Chondrocyte (in vitro differentiated cells): ENCODE measurements around the gene LMNTD2. TPM values are rescaled to one million over a fixed set of nuclear protein-coding genes. Genes with fewer than 3 reads are reported as not detected.
"Not testable (repeated sequence)": the region's sequence is repeated elsewhere in the genome, so short reads cannot be mapped to it uniquely, and the experiment has no call there.

Source experiments
- DNase-seq: peaks from one replicate; pipeline ENCODE4 v3.0.0; 2021; ENCODE audit warnings: mixed read lengths, low spot score
- H3K27ac Mint-ChIP-seq: one replicate; pipeline ENCODE4 v1.8.0; 2021; ENCODE audit warnings: mild to moderate bottlenecking, moderate library complexity, mixed read lengths; ENCODE audit not compliant: unreplicated experiment
- H3K27me3 Mint-ChIP-seq: 2 replicates; pipeline ENCODE4 v1.8.0; 2021; ENCODE audit warnings: low read depth, mixed read lengths
- H3K36me3 Mint-ChIP-seq: 2 replicates; pipeline ENCODE4 v1.8.0; 2021; ENCODE audit warnings: low read depth, mixed read lengths
- H3K4me1 Mint-ChIP-seq: 2 replicates; pipeline ENCODE4 v1.8.0; 2021; ENCODE audit warnings: low read depth, mild to moderate bottlenecking, mixed read lengths
- H3K4me3 Mint-ChIP-seq: one replicate; pipeline ENCODE4 v1.8.0; 2021; ENCODE audit warnings: mild to moderate bottlenecking, moderate library complexity, mixed read lengths; ENCODE audit not compliant: unreplicated experiment
- H3K9me3 Mint-ChIP-seq: 2 replicates; pipeline ENCODE4 v1.8.0; 2021; ENCODE audit warnings: low read depth, mixed read lengths
- CTCF ChIP-seq: fragments of 200-600 bp; sonication (generic); IDR thresholded peaks from 2 replicates; pipeline ENCODE4 v1.5.0; 2021; ENCODE audit warnings: antibody characterized with exemption, mild to moderate bottlenecking, moderate library complexity
- total RNA-seq: library from RNA; stranded (reverse); gene quantifications from 3 replicates; pipeline ENCODE4 v1.2.1, GENCODE V29; 2021

Gene LMNTD2
- total RNA-seq, 1 donor from 2014 or later = 5.5 TPM

GRCh38 chr11:526192-526591 is 34.3 kb downstream of the LMNTD2 start:
- Mint-ChIP-seq H3K4me1 (no peaks in the 10 kb centered on the region), H3K27me3 (no peaks in the 10 kb centered on the region), H3K27ac (no peak overlapping the region), H3K36me3 (peaks cover 2% of the 10 kb centered on the region), H3K4me3 (no peak overlapping the region), H3K9me3 (no peaks in the 10 kb centered on the region)
- no peak for TF ChIP-seq CTCF
- DNase-seq = no peak

- Mint-ChIP-seq H3K27ac (no peak overlapping the region), H3K4me1 (peaks cover 5% of the 10 kb centered on the region), H3K27me3 (no peaks in the 10 kb centered on the region), H3K4me3 (no peak overlapping the region), H3K9me3 (peaks cover 7% of the 10 kb centered on the region), H3K36me3 (peaks cover 4% of the 10 kb centered on the region)
- TF ChIP-seq CTCF = no peak
- no peak for DNase-seq
Measured at GRCh38 chr11:521177-521688, 39.3 kb downstream of the LMNTD2 start.

- peaks cover 7% of the 10 kb centered on the region for H3K9me3 Mint-ChIP-seq
- no peak overlapping the region for H3K4me3 Mint-ChIP-seq
- TF ChIP-seq CTCF = peak; percentile 49
- peaks cover 5% of the 10 kb centered on the region for H3K4me1 Mint-ChIP-seq
- H3K27me3 Mint-ChIP-seq = no peaks in the 10 kb centered on the region
- no peak overlapping the region for H3K27ac Mint-ChIP-seq
- peaks cover 6% of the 10 kb centered on the region for H3K36me3 Mint-ChIP-seq
- DNase-seq = no peak
Measured at GRCh38 chr11:520428-521176, 39.9 kb downstream of the LMNTD2 start.

GRCh38 chr11:518463-519202 is 41.9 kb downstream of the LMNTD2 start:
- no peaks in the 10 kb centered on the region for H3K27me3 Mint-ChIP-seq
- TF ChIP-seq CTCF = peak; percentile 100
- H3K9me3 Mint-ChIP-seq = peaks cover 7% of the 10 kb centered on the region
- no peak for DNase-seq
- peak overlapping the region; percentile 71 for H3K4me3 Mint-ChIP-seq
- peak overlapping the region; percentile 91 for H3K27ac Mint-ChIP-seq
- H3K36me3 Mint-ChIP-seq = peaks cover 13% of the 10 kb centered on the region
- peaks cover 5% of the 10 kb centered on the region for H3K4me1 Mint-ChIP-seq

DNA sequence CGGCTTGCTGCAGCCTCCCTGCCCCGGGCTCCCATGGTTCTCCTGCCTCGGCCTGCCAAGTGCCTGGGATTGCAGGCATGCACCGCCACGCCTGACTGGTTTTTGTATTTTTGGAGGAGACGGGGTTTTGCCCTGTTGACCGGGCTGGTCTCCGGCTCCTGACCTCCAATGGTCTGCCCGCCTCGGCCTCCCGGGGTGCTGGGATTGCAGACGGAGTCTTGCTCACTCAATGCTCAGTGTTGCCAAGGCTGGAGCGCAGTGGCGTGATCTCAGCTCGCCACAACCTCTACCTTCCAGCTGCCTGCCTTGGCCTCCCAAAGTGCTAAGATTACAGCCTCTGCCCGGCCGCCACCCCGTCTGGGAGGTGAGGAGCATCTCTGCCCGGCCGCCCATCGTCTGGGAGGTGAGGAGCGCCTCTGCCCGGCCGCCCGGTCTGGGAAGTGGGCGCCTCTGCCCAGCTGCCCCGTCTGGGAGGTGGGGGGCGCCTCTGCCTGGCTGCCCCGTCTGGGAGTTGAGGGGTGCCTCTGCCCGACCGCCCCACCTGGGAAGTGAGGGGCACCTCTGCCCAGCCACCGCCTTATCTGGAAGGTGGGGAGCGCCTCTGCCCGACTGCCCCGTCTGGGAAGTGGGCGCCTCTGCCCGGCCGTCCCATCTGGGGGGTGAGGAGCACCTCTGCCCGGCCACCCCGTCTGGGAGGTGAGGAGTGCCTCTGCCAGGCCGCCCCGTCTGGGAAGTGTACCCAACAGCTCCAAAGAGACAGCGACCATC is 43.4 kb downstream of the LMNTD2 start:
- H3K36me3 Mint-ChIP-seq = peaks cover 13% of the 10 kb centered on the region
- not testable (repeated sequence) for H3K9me3 Mint-ChIP-seq, H3K4me3 Mint-ChIP-seq, H3K27me3 Mint-ChIP-seq, H3K27ac Mint-ChIP-seq, H3K4me1 Mint-ChIP-seq
- peak; percentile 89 for DNase-seq
